Caki2 (cell line): ENCODE measurements around the gene NCKIPSD. TPM values are rescaled to one million over a fixed set of nuclear protein-coding genes. Genes with fewer than 3 reads are reported as not detected.
A peak's percentile ranks its signal among the peaks of the same experiment; 100 is the strongest.

Experiments used
- DNase-seq: peaks from one replicate; pipeline ENCODE4 v3.0.0-alpha.2; 2015; ENCODE audit warnings: low read depth
- in situ Hi-C: cut with HindIII; loops from 2 replicates; pipeline ENCODE4 v1.10.0; 2016; ENCODE audit warnings: low sequenced_read_pairs, low pct_unique_long_range_greater_than_20kb, mixed read lengths
- total RNA-seq: library from RNA; depleted of rRNA; stranded (reverse); fragments of >200 nt; shearing (Covaris generic); gene quantifications from 2 replicates; pipeline ENCODE4 v1.2.3, GENCODE V29; 2014; ENCODE audit warnings: low replicate concordance; rRNA removed

The NCKIPSD gene
- total RNA-seq, 1 experiment from 2014 or later: 25.1 TPM

- DNase-seq: peak; percentile 92
- in situ Hi-C loops: no loop called here
These were observed 50.3 kb downstream of the NCKIPSD start, which contains the start of gene SLC26A6 for GRCh38 chr3:48635222-48636021. Gene SLC26A6 (minus strand): TSS chr3:48635461. CDS start chr3:48635393, 68 bp downstream.

DNA sequence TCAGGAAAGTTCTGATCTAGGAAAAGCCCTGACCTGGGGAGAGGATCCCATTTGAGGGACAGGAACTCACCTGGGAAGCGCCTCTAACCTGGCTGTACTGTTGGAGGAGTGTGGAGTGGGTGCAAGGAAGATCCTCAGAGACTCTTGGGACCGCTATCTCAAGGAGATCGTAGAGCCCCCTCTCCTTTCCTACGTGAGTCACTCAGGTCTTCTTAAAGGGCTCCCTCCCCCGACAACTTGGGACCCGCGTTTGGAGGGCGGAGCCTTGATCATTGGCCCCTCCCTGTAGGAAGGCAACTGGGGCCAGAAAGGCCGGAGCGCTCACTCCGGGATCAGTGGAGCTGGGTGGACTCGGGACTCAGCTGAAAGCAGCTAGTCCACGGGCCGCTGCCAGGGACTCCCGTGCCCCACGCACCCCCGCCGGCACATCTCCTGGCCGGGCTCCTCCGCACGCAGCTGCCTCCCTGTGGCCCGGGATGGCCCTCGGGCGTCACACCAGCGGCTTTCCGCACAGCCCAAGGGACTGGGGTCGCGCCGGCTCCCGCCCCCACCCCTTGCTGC lies 51.0 kb downstream of the NCKIPSD start:
- DNase-seq: peak; percentile 50
- in situ Hi-C loops: no loop called here

DNA sequence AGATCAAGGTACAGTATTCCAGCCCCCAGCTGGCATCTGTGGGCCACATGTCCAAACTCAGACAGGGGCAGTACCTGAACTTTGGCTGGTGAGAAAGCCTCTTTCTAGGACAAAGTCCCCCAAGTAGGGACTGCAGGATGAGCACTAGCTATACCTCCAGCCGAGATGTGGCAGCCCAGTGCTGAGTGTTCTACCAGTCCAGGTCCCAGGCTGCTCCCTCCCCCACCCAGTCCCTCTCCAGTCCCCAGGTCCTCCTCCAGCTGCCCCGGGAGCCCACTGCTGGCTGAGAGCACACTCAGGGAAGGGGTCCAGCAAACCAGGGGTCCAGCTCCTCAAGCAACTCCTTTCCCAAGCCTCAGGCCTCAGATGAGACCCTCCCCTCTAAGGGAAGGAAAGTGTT lies 52.0 kb downstream of the NCKIPSD start:
- no peak for DNase-seq
- in situ Hi-C loops: no loop called here

DNA sequence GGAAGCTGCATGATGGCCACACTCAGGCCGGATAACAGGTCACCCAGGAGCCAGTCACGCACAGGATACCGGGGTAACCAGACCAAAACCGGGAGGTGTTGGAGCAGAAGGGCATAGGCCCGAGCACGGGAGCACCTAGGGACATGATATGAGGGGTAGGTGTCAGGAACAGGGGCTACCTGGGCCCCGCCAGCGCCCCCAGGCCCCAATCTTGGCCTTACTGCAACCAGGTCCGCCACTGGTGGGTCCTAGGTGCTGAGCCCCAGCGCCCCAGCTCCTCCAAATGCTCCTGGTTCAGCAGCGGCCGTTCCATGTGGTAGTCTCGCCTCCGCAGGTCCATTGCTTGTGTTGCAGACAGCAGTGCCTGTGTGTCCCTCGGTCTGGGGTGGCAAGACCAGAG lies 52.5 kb downstream of the NCKIPSD start:
- in situ Hi-C loops: no loop called here
- no peak for DNase-seq

DNA sequence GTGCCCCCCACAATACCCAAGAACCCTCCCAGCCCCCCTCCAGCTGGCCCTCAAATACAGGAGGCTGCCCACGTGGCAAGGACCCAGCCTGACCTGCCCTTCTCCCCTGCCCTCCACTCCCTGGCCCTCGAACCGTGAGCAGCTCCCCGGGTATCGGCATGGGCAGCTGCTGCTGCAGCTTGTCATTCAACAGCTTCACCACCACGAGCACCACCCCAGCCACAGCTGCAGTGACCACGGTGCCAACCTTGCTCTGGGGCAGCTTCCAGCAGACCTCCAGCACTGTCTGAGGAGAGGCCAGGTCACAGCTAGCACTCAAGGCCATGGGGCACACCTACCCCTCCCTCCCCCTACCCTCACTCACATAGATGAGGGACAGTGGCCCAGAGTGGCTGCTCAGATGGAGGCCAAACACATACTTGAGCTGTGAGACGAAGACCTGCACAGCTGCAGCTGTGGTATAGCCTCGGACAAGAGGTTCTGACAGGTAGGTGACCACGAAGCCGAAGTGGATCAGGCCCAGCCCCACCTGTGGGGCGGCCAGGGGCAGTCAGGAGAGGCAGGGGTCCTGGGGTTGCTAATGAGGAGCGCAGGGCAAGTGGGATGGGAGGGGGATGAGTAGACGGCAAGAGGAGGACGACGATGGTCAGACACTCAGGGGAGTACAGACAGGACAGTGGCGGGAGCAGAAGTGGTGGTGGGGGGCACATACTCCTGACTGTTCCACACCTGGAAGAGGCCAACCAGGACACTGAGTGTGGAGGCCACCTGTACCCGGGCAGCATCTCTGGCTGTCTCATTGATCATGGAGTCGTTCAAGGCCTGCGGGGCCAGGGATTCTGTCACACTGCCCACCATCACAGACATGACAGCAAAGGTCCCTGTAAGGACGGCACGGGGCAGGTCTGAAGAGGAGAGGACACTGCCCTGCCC lies 53.9 kb downstream of the NCKIPSD start:
- DNase-seq: no peak
- in situ Hi-C loops: no loop called here

DNA sequence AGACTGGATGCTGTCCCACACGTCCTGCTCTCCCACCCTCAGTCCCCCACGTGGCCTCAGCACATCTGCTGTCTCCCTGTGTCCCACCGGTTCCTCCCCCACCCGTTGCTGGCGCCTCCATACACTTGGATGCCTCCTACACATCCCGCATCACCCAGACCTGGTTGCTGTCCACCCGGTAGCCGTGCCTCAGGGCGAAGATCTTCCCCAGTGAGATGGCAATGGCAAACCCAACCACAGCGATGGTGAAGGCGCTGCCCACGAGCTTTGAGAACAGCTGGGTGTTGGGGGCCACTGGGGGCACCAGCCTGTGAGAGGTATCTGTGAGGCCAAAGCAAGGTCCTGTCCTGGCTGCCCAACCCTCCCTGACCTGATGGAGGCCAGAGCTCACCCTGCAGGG lies 54.9 kb downstream of the NCKIPSD start:
- no peak for DNase-seq
- in situ Hi-C loops: no loop called here

GRCh38 chr3:48630407-48630806 lies 55.3 kb downstream of the NCKIPSD start:
- in situ Hi-C loops: no loop called here

GRCh38 chr3:48629894-48630293 lies 55.8 kb downstream of the NCKIPSD start:
- DNase-seq: no peak
- in situ Hi-C loops: no loop called here

More at GRCh38 chr3:48630407-48630806, 55.3 kb downstream of the NCKIPSD start:
- DNase-seq: no peak

- in situ Hi-C loops: no loop called here
These were observed 57.3 kb downstream of the NCKIPSD start for GRCh38 chr3:48628277-48629017.

GRCh38 chr3:48625600-48625999 lies 60.1 kb downstream of the NCKIPSD start:
- in situ Hi-C loops: no loop called here
- DNase-seq: no peak

More at GRCh38 chr3:48628277-48629017, 57.3 kb downstream of the NCKIPSD start:
- no peak for DNase-seq

- in situ Hi-C loops: no loop called here
These were observed 60.9 kb downstream of the NCKIPSD start for GRCh38 chr3:48624767-48625166.

DNA sequence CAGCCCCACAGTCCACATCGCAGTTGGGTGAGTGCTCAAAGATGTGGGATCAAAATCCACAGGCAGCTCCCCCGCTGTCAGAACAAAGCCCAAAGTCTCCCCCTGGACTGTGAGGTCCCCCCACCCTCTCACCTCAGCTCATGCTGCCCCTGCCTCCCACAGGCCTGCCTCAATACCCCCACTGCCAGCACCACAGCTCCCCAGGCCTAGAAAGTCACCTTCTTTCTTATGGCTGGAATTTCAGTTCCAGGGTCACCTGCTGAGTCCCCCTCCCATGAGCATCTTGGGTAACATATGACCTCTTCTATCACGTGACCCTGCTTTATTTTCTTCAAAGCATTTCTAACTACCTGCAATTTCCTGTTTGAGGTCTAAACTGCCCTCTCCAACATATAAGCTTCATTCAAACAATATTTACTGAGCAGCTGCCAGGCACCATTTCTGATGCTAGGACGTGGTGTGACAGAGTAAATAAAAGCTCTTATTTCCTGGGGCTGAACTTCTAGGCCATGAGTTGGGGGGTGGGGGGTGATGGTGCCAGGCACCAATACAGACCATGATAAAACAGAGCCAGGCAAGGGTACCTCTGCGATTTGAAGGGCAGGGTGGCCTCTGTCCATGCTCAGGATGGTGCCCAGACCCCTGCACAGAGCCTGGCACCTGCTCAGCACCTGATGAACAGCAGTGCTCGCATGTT lies 61.7 kb downstream of the NCKIPSD start:
- no peak for DNase-seq
- in situ Hi-C loops: no loop called here

More at GRCh38 chr3:48624767-48625166, 60.9 kb downstream of the NCKIPSD start:
- no peak for DNase-seq

Other genes with a start within 250 kb of the NCKIPSD start
- gene CCDC51, start 245.8 kb downstream of the NCKIPSD start, total RNA-seq: 49.6 and 59.3 TPM in 2 replicates
- 418 and 765 TPM in 2 replicates for gene TMA7, start 245.7 kb downstream of the NCKIPSD start, total RNA-seq
- 1.6 and 4.0 TPM in 2 replicates for gene ATRIP, start 239.2 kb downstream of the NCKIPSD start, total RNA-seq
- 118 and 132 TPM in 2 replicates for gene SHISA5, start 181.7 kb downstream of the NCKIPSD start, total RNA-seq
- gene PFKFB4, start 129.1 kb downstream of the NCKIPSD start, total RNA-seq: 16.9 and 23.8 TPM in 2 replicates
- 0.52 and 1.2 TPM in 2 replicates for gene UCN2, start 122.1 kb downstream of the NCKIPSD start, total RNA-seq
- 72.6 and 84.9 TPM in 2 replicates for gene COL7A1, start 90.6 kb downstream of the NCKIPSD start, total RNA-seq
- 232 and 416 TPM in 2 replicates for gene UQCRC1, start 76.3 kb downstream of the NCKIPSD start, total RNA-seq
- gene TMEM89, start 64.1 kb downstream of the NCKIPSD start, total RNA-seq: not detected in 2 replicates
- 12.8 and 14.8 TPM in 2 replicates for gene SLC26A6, start 50.5 kb downstream of the NCKIPSD start, total RNA-seq
- gene CELSR3, start 23.0 kb downstream of the NCKIPSD start, total RNA-seq: 2.1 and 3.6 TPM in 2 replicates
- gene IP6K2, start 31.3 kb upstream of the NCKIPSD start, total RNA-seq: 26.4 and 50.8 TPM in 2 replicates
- 6.5 and 7.3 TPM in 2 replicates for gene PRKAR2A, start 162.0 kb upstream of the NCKIPSD start, total RNA-seq
- gene SLC25A20, start 213.0 kb upstream of the NCKIPSD start, total RNA-seq: 11.0 and 26.8 TPM in 2 replicates
- 67.2 and 83.3 TPM in 2 replicates for gene ARIH2, start 232.9 kb upstream of the NCKIPSD start, total RNA-seq